ENCODE measurements around the gene COL9A1.

Gene COL9A1

GRCh38 chr6:70180183-70180900, 122.5 kb downstream of the COL9A1 start:
- in situ Hi-C loops (cut with MboI; ENCODE audit: low sequenced_read_pairs) = no loop called here

- in situ Hi-C loops (cut with MboI; ENCODE audit: low sequenced_read_pairs) = no loop called here
Measured at GRCh38 chr6:70176842-70177550, 125.9 kb downstream of the COL9A1 start.

- in situ Hi-C loops (cut with MboI; ENCODE audit: low sequenced_read_pairs) = no loop called here
Measured at GRCh38 chr6:70175770-70176169, 127.1 kb downstream of the COL9A1 start.

- in situ Hi-C loops (cut with MboI; ENCODE audit: low sequenced_read_pairs) = no loop called here
Measured at GRCh38 chr6:70172252-70172651, 130.6 kb downstream of the COL9A1 start.

GRCh38 chr6:70171236-70171635, 131.6 kb downstream of the COL9A1 start:
- in situ Hi-C loops (cut with MboI; ENCODE audit: low sequenced_read_pairs) = no loop called here

- in situ Hi-C loops (cut with MboI; ENCODE audit: low sequenced_read_pairs) = no loop called here
Measured at GRCh38 chr6:70168681-70169377, 134.1 kb downstream of the COL9A1 start.
